Measurements from ENCODE around the gene CHADL. TPM values are rescaled to one million over a fixed set of nuclear protein-coding genes. Genes with fewer than 3 reads are reported as not detected.

Gene CHADL
- total and polyA plus RNA-seq, 10 donors = 0.40 to 2.2 (median 1.1) TPM; not detected in 1

GRCh38 chr22:41237036-41237706 is 3.6 kb downstream of the CHADL start:
- no peaks in the 10 kb centered on the region for H3K27me3 ChIP-seq (replicated peaks in 1 of 7)
- no peaks in the 10 kb centered on the region for H3K36me3 ChIP-seq
- no peaks in the 10 kb centered on the region for H3K9me3 ChIP-seq
- peaks cover 8 to 31% (median 17%) of the 10 kb centered on the region in 6 donors for H3K4me1 ChIP-seq
- peak overlapping the region in 5 of 8 donors; percentile 4 to 59 (median 50) for H3K27ac ChIP-seq
- intact Hi-C loops (cut with DNase I; ENCODE audit: low total_unique reads) = no loop called here
- TF ChIP-seq POLR2A (IDR thresholded peaks at IDR 0.05) (no peak), CTCF (IDR thresholded peaks at IDR 0.05 in 8 of 11, conservative IDR thresholded peaks at IDR 0.05 in 3 of 11) (no peak), POLR2AphosphoS5 (IDR thresholded peaks at IDR 0.05) (no peak)
- H3K4me3 ChIP-seq = peak overlapping the region in 7 of 8 donors; percentile 18 to 77 (median 47)
- WGBS, 5 donors = 43 to 74% (median 49%) methylated on average over 17 to 33 of the region's 33 CpGs
- DNase-seq = no peak

GRCh38 chr22:41234815-41235695 is 5.7 kb downstream of the CHADL start:
- peaks cover 8 to 41% (median 17%) of the 10 kb centered on the region in 6 donors for H3K4me1 ChIP-seq
- no peak overlapping the region for H3K27ac ChIP-seq
- WGBS, 5 donors = 64 to 83% (median 77%) methylated on average over 14 to 19 of the region's 19 CpGs
- intact Hi-C loops (cut with DNase I; ENCODE audit: low total_unique reads) = no loop called here
- TF ChIP-seq POLR2A (IDR thresholded peaks at IDR 0.05) = no peak
- TF ChIP-seq CTCF (IDR thresholded peaks at IDR 0.05 in 8 of 11, conservative IDR thresholded peaks at IDR 0.05 in 3 of 11) = no peak
- TF ChIP-seq POLR2AphosphoS5 (IDR thresholded peaks at IDR 0.05) = no peak
- no peak overlapping the region for H3K4me3 ChIP-seq
- DNase-seq = no peak
- H3K36me3 ChIP-seq = peaks cover 0 to 17% (median 10%) of the 10 kb centered on the region in 6 donors
- H3K9me3 ChIP-seq = no peaks in the 10 kb centered on the region
- H3K27me3 ChIP-seq (replicated peaks in 1 of 7) = no peaks in the 10 kb centered on the region

- Histone ChIP-seq H3K27me3 (replicated peaks in 1 of 7) (no peaks in the 10 kb centered on the region), H3K4me1 (peaks cover 0 to 25% (median 0%) of the 10 kb centered on the region in 6 donors), H3K4me3 (no peak overlapping the region), H3K36me3 (peaks cover 6 to 54% (median 34%) of the 10 kb centered on the region in 6 donors), H3K27ac (no peak overlapping the region), H3K9me3 (no peaks in the 10 kb centered on the region)
- DNase-seq = no peak
- intact Hi-C loops (cut with DNase I; ENCODE audit: low total_unique reads) = no loop called here
- 80 to 89% (median 81%) methylated on average over 7 of the region's 7 CpGs for WGBS, 5 donors
- peak in 1 of 3 donors; percentile 9 for TF ChIP-seq POLR2AphosphoS5 (IDR thresholded peaks at IDR 0.05)
- TF ChIP-seq CTCF (IDR thresholded peaks at IDR 0.05 in 8 of 11, conservative IDR thresholded peaks at IDR 0.05 in 3 of 11) = no peak
These were observed 9.4 kb downstream of the CHADL start for GRCh38 chr22:41231369-41231768.

- no peak for TF ChIP-seq POLR2A (IDR thresholded peaks at IDR 0.05)
- no peak for TF ChIP-seq CTCF (IDR thresholded peaks at IDR 0.05 in 8 of 11, conservative IDR thresholded peaks at IDR 0.05 in 3 of 11)
- TF ChIP-seq POLR2AphosphoS5 (IDR thresholded peaks at IDR 0.05) = no peak
- WGBS, 5 donors = 72 to 100% (median 86%) methylated on average over 4 to 9 of the region's 9 CpGs
- Histone ChIP-seq H3K4me1 (peaks cover 0 to 25% (median 0%) of the 10 kb centered on the region in 6 donors), H3K27ac (peak overlapping the region in 5 of 8 donors; percentile 25 to 65 (median 48)), H3K27me3 (replicated peaks in 1 of 7) (no peaks in the 10 kb centered on the region), H3K36me3 (peaks cover 6 to 64% (median 44%) of the 10 kb centered on the region in 6 donors), H3K9me3 (no peaks in the 10 kb centered on the region), H3K4me3 (no peak overlapping the region)
- intact Hi-C loops (cut with DNase I; ENCODE audit: low total_unique reads) = no loop called here
- DNase-seq = no peak
These were observed 10.3 kb downstream of the CHADL start for GRCh38 chr22:41230401-41230785.
